ENCODE measurements around the gene WSB1.

The WSB1 gene

GRCh38 chr17:27315796-27316465, 22.0 kb downstream of the WSB1 start:
- DNase-seq (ENCODE audit: low read depth) = no peak
- H3K4me3 ChIP-seq (ENCODE audit: low read depth, low read length) = no peak overlapping the region
- TF ChIP-seq CTCF (IDR thresholded peaks at IDR 0.05; ENCODE audit: low read depth, low read length, missing control alignments) = no peak

- no peak for DNase-seq (ENCODE audit: low read depth)
- no peak overlapping the region for H3K4me3 ChIP-seq (ENCODE audit: low read depth, low read length)
- no peak for TF ChIP-seq CTCF (IDR thresholded peaks at IDR 0.05; ENCODE audit: low read depth, low read length, missing control alignments)
Measured at GRCh38 chr17:27318228-27318627, 24.3 kb downstream of the WSB1 start.

GRCh38 chr17:27318633-27319032, 24.7 kb downstream of the WSB1 start:
- no peak for DNase-seq (ENCODE audit: low read depth)
- TF ChIP-seq CTCF (IDR thresholded peaks at IDR 0.05; ENCODE audit: low read depth, low read length, missing control alignments) = no peak
- no peak overlapping the region for H3K4me3 ChIP-seq (ENCODE audit: low read depth, low read length)

- no peak for DNase-seq (ENCODE audit: low read depth)
- no peak for TF ChIP-seq CTCF (IDR thresholded peaks at IDR 0.05; ENCODE audit: low read depth, low read length, missing control alignments)
- H3K4me3 ChIP-seq (ENCODE audit: low read depth, low read length) = no peak overlapping the region
Measured at GRCh38 chr17:27319541-27320221, 25.8 kb downstream of the WSB1 start.

GRCh38 chr17:27320222-27320560, 26.3 kb downstream of the WSB1 start:
- DNase-seq (ENCODE audit: low read depth) = no peak
- no peak overlapping the region for H3K4me3 ChIP-seq (ENCODE audit: low read depth, low read length)
- TF ChIP-seq CTCF (IDR thresholded peaks at IDR 0.05; ENCODE audit: low read depth, low read length, missing control alignments) = no peak

- DNase-seq (ENCODE audit: low read depth) = no peak
- no peak for TF ChIP-seq CTCF (IDR thresholded peaks at IDR 0.05; ENCODE audit: low read depth, low read length, missing control alignments)
- no peak overlapping the region for H3K4me3 ChIP-seq (ENCODE audit: low read depth, low read length)
Measured at GRCh38 chr17:27321372-27321771, 27.5 kb downstream of the WSB1 start.

GRCh38 chr17:27322026-27322425, 28.1 kb downstream of the WSB1 start:
- TF ChIP-seq CTCF (IDR thresholded peaks at IDR 0.05; ENCODE audit: low read depth, low read length, missing control alignments) = no peak
- no peak for DNase-seq (ENCODE audit: low read depth)
- H3K4me3 ChIP-seq (ENCODE audit: low read depth, low read length) = no peak overlapping the region

All from GM12864 (cell line).